ENCODE results near the gene IER5.
"Not testable (repeated sequence)": the region's sequence is repeated elsewhere in the genome, so short reads cannot be mapped to it uniquely, and the experiment has no call there.

Gene IER5

GRCh38 chr1:181088079-181089016 lies at the start of gene IER5:
Gene IER5, plus strand, starts transcription at chr1:181088700. Its CDS starts 203 bp downstream, at chr1:181088903.
- H3K27me3 ChIP-seq (ENCODE audit: control insufficient read depth, insufficient read depth, low read length): peaks cover 36% of the 10 kb centered on the region
- H3K9ac ChIP-seq (ENCODE audit: low read length): peak within 1 kb of the TSS; percentile 26
- no peaks in the 10 kb centered on the region for H3K9me3 ChIP-seq (ENCODE audit: control insufficient read depth, low read depth, low read length)
- H3K4me3 ChIP-seq (ENCODE audit: low read length): peak within 1 kb of the TSS; percentile 78
- peaks cover 16% of the 10 kb centered on the region for H3K4me1 ChIP-seq (ENCODE audit: control insufficient read depth, low read depth, low read length)
- H3K27ac ChIP-seq (ENCODE audit: low read length): no peak within 1 kb of the TSS
- H3K36me3 ChIP-seq (ENCODE audit: control insufficient read depth, low read depth, low read length): no peaks in the 10 kb centered on the region

- H3K27ac ChIP-seq (ENCODE audit: low read length): no peak overlapping the region
- H3K9ac ChIP-seq (ENCODE audit: low read length): no peak overlapping the region
- H3K36me3 ChIP-seq (ENCODE audit: control insufficient read depth, low read depth, low read length): no peaks in the 10 kb centered on the region
- H3K4me1 ChIP-seq (ENCODE audit: control insufficient read depth, low read depth, low read length): no peaks in the 10 kb centered on the region
- no peaks in the 10 kb centered on the region for H3K27me3 ChIP-seq (ENCODE audit: control insufficient read depth, insufficient read depth, low read length)
- no peak overlapping the region for H3K4me3 ChIP-seq (ENCODE audit: low read length)
- H3K9me3 ChIP-seq (ENCODE audit: control insufficient read depth, low read depth, low read length): no peaks in the 10 kb centered on the region
These were observed 48.1 kb upstream of the IER5 start for GRCh38 chr1:181040284-181040865.

- H3K27ac ChIP-seq (ENCODE audit: low read length): no peak overlapping the region
- no peaks in the 10 kb centered on the region for H3K4me1 ChIP-seq (ENCODE audit: control insufficient read depth, low read depth, low read length)
- no peak overlapping the region for H3K4me3 ChIP-seq (ENCODE audit: low read length)
- H3K9me3 ChIP-seq (ENCODE audit: control insufficient read depth, low read depth, low read length): no peaks in the 10 kb centered on the region
- H3K27me3 ChIP-seq (ENCODE audit: control insufficient read depth, insufficient read depth, low read length): no peaks in the 10 kb centered on the region
- H3K36me3 ChIP-seq (ENCODE audit: control insufficient read depth, low read depth, low read length): no peaks in the 10 kb centered on the region
- H3K9ac ChIP-seq (ENCODE audit: low read length): no peak overlapping the region
These were observed 45.2 kb upstream of the IER5 start for GRCh38 chr1:181043025-181043888.

GRCh38 chr1:181044449-181044966 lies 44.0 kb upstream of the IER5 start:
- Histone ChIP-seq H3K9ac (ENCODE audit: low read length) (no peak overlapping the region), H3K4me1 (ENCODE audit: control insufficient read depth, low read depth, low read length) (no peaks in the 10 kb centered on the region), H3K9me3 (ENCODE audit: control insufficient read depth, low read depth, low read length) (no peaks in the 10 kb centered on the region), H3K27me3 (ENCODE audit: control insufficient read depth, insufficient read depth, low read length) (no peaks in the 10 kb centered on the region), H3K36me3 (ENCODE audit: control insufficient read depth, low read depth, low read length) (no peaks in the 10 kb centered on the region), H3K4me3 (ENCODE audit: low read length) (no peak overlapping the region), H3K27ac (ENCODE audit: low read length) (no peak overlapping the region)

GRCh38 chr1:181045946-181046345 lies 42.6 kb upstream of the IER5 start:
- H3K27me3 ChIP-seq (ENCODE audit: control insufficient read depth, insufficient read depth, low read length); H3K9me3 ChIP-seq (ENCODE audit: control insufficient read depth, low read depth, low read length); H3K27ac ChIP-seq (ENCODE audit: low read length); H3K36me3 ChIP-seq (ENCODE audit: control insufficient read depth, low read depth, low read length); H3K4me1 ChIP-seq (ENCODE audit: control insufficient read depth, low read depth, low read length); H3K9ac ChIP-seq (ENCODE audit: low read length); H3K4me3 ChIP-seq (ENCODE audit: low read length): not testable (repeated sequence)

GRCh38 chr1:181049378-181049777 lies 39.1 kb upstream of the IER5 start:
- Histone ChIP-seq H3K4me1 (ENCODE audit: control insufficient read depth, low read depth, low read length) (no peaks in the 10 kb centered on the region), H3K36me3 (ENCODE audit: control insufficient read depth, low read depth, low read length) (no peaks in the 10 kb centered on the region), H3K4me3 (ENCODE audit: low read length) (no peak overlapping the region), H3K9ac (ENCODE audit: low read length) (no peak overlapping the region), H3K27ac (ENCODE audit: low read length) (no peak overlapping the region), H3K9me3 (ENCODE audit: control insufficient read depth, low read depth, low read length) (no peaks in the 10 kb centered on the region), H3K27me3 (ENCODE audit: control insufficient read depth, insufficient read depth, low read length) (no peaks in the 10 kb centered on the region)

GRCh38 chr1:181050922-181051321 lies 37.6 kb upstream of the IER5 start:
- H3K4me3 ChIP-seq (ENCODE audit: low read length): no peak overlapping the region
- no peaks in the 10 kb centered on the region for H3K9me3 ChIP-seq (ENCODE audit: control insufficient read depth, low read depth, low read length)
- H3K27me3 ChIP-seq (ENCODE audit: control insufficient read depth, insufficient read depth, low read length): no peaks in the 10 kb centered on the region
- no peaks in the 10 kb centered on the region for H3K4me1 ChIP-seq (ENCODE audit: control insufficient read depth, low read depth, low read length)
- H3K36me3 ChIP-seq (ENCODE audit: control insufficient read depth, low read depth, low read length): no peaks in the 10 kb centered on the region
- no peak overlapping the region for H3K9ac ChIP-seq (ENCODE audit: low read length)
- H3K27ac ChIP-seq (ENCODE audit: low read length): no peak overlapping the region

GRCh38 chr1:181056560-181056959 lies 31.9 kb upstream of the IER5 start:
- Histone ChIP-seq H3K4me3 (ENCODE audit: low read length) (no peak overlapping the region), H3K36me3 (ENCODE audit: control insufficient read depth, low read depth, low read length) (no peaks in the 10 kb centered on the region), H3K27ac (ENCODE audit: low read length) (no peak overlapping the region), H3K27me3 (ENCODE audit: control insufficient read depth, insufficient read depth, low read length) (no peaks in the 10 kb centered on the region), H3K4me1 (ENCODE audit: control insufficient read depth, low read depth, low read length) (peaks cover 7% of the 10 kb centered on the region), H3K9me3 (ENCODE audit: control insufficient read depth, low read depth, low read length) (no peaks in the 10 kb centered on the region), H3K9ac (ENCODE audit: low read length) (no peak overlapping the region)

GRCh38 chr1:181057079-181057478 lies 31.4 kb upstream of the IER5 start:
- H3K4me3 ChIP-seq (ENCODE audit: low read length): no peak overlapping the region
- no peaks in the 10 kb centered on the region for H3K27me3 ChIP-seq (ENCODE audit: control insufficient read depth, insufficient read depth, low read length)
- H3K27ac ChIP-seq (ENCODE audit: low read length): no peak overlapping the region
- H3K4me1 ChIP-seq (ENCODE audit: control insufficient read depth, low read depth, low read length): peaks cover 7% of the 10 kb centered on the region
- no peaks in the 10 kb centered on the region for H3K9me3 ChIP-seq (ENCODE audit: control insufficient read depth, low read depth, low read length)
- no peaks in the 10 kb centered on the region for H3K36me3 ChIP-seq (ENCODE audit: control insufficient read depth, low read depth, low read length)
- no peak overlapping the region for H3K9ac ChIP-seq (ENCODE audit: low read length)

GRCh38 chr1:181059435-181059834 lies 29.1 kb upstream of the IER5 start:
- Histone ChIP-seq H3K27me3 (ENCODE audit: control insufficient read depth, insufficient read depth, low read length) (no peaks in the 10 kb centered on the region), H3K4me1 (ENCODE audit: control insufficient read depth, low read depth, low read length) (peaks cover 7% of the 10 kb centered on the region)

GRCh38 chr1:181060066-181060465 lies 28.4 kb upstream of the IER5 start:
- Histone ChIP-seq H3K9ac (ENCODE audit: low read length) (no peak overlapping the region), H3K36me3 (ENCODE audit: control insufficient read depth, low read depth, low read length) (no peaks in the 10 kb centered on the region), H3K4me1 (ENCODE audit: control insufficient read depth, low read depth, low read length) (peaks cover 7% of the 10 kb centered on the region), H3K27me3 (ENCODE audit: control insufficient read depth, insufficient read depth, low read length) (no peaks in the 10 kb centered on the region), H3K4me3 (ENCODE audit: low read length) (no peak overlapping the region), H3K27ac (ENCODE audit: low read length) (no peak overlapping the region), H3K9me3 (ENCODE audit: control insufficient read depth, low read depth, low read length) (no peaks in the 10 kb centered on the region)

More at GRCh38 chr1:181059435-181059834, 29.1 kb upstream of the IER5 start:
- Histone ChIP-seq H3K9ac (ENCODE audit: low read length) (no peak overlapping the region), H3K27ac (ENCODE audit: low read length) (no peak overlapping the region), H3K36me3 (ENCODE audit: control insufficient read depth, low read depth, low read length) (no peaks in the 10 kb centered on the region), H3K4me3 (ENCODE audit: low read length) (no peak overlapping the region), H3K9me3 (ENCODE audit: control insufficient read depth, low read depth, low read length) (no peaks in the 10 kb centered on the region)

Measured in iPS-18a (cell line).